Thoracic aorta (tissue), 2 donors: ENCODE measurements around the gene INO80D. TPM values are rescaled to one million over a fixed set of nuclear protein-coding genes. Genes with fewer than 3 reads are reported as not detected.
"Not testable (repeated sequence)": the region's sequence is repeated elsewhere in the genome, so short reads cannot be mapped to it uniquely, and the experiment has no call there.

ENCODE experiments used
- ATAC-seq: fragments of 150-250 bp; one replicate; pipeline ENCODE4 v1.8.0; 2017; ENCODE audit warnings: low read depth; ENCODE audit not compliant: insufficient number of reproducible peaks, low FRiP score
- DNase-seq: peaks from one replicate; pipeline ENCODE4 v3.0.0-alpha.2; 2020; ENCODE audit warnings: low spot score
- H3K27ac ChIP-seq, 2 donors: fragments of 200-600 bp; sonication (generic); 1 replicate in 1 of 2; 2 replicates in 1 of 2; pipeline ENCODE4 v1.5.1; 2016; ENCODE audit warnings: mild to moderate bottlenecking in 2 of 2, moderate library complexity in 2 of 2
- H3K27me3 ChIP-seq: fragments of 200-600 bp; sonication (generic); replicated peaks from 2 replicates; pipeline ENCODE4 v1.6.0; 2016; ENCODE audit warnings: mild to moderate bottlenecking; ENCODE audit not compliant: insufficient read depth
- H3K36me3 ChIP-seq: fragments of 200-600 bp; sonication (generic); one replicate; pipeline ENCODE4 v1.5.1; 2016
- H3K4me1 ChIP-seq, 2 donors: fragments of 200-600 bp; sonication (generic); 1 replicate in 1 of 2; 2 replicates in 1 of 2; pipeline versions ENCODE4 v1.5.1 to v1.6.0; 2016; ENCODE audit warnings: low read depth in 2 of 2, mild to moderate bottlenecking in 1 of 2; ENCODE audit not compliant: control insufficient read depth in 1 of 2
- H3K4me3 ChIP-seq: fragments of 200-600 bp; sonication (generic); 2 replicates; pipeline ENCODE4 v1.5.1; 2016; ENCODE audit warnings: mild to moderate bottlenecking
- H3K9me3 ChIP-seq: fragments of 200-600 bp; sonication (generic); 2 replicates; pipeline ENCODE4 v1.5.1; 2016
- total RNA-seq, 2 donors: library from RNA; depleted of rRNA; stranded (reverse); fragments of >200 nt; gene quantifications; one replicate each; pipeline versions ENCODE4 v1.1.0 to v1.2.3, GENCODE V29; 2016
- TF ChIP-seq, protein P1 (sequence below): fragments of 200-600 bp; sonication (generic); IDR thresholded peaks from one replicate; pipeline ENCODE4 v1.5.1; 2019; ENCODE audit warnings: antibody characterized with exemption

The INO80D gene
- total RNA-seq, 2 donors from 2014 or later: 24.4 to 25.5 TPM

DNA sequence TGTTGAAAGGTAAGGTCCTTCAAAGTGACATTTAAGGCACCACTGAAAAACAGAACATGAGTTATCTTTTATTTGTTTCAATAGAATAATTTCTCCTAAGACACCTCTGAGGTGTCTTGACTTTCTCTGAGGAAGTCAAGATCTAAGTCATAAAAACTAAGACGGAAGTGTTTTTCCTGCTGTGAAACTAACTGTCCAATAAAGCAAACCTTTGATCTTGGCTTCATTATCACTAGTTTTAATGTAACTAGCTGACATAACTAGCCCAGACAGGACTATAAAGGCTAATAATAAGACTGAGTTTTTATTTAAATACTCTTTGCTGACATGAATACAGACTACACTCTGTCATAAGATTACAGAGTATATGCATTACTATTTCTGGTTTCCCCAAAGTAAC is 36.6 kb downstream of the INO80D start:
- no peaks in the 10 kb centered on the region for H3K4me1 ChIP-seq
- H3K36me3 ChIP-seq: peaks cover 5% of the 10 kb centered on the region
- DNase-seq (no peak), ATAC-seq (no peak)
- no peak overlapping the region for H3K4me3 ChIP-seq
- no peaks in the 10 kb centered on the region for H3K27me3 ChIP-seq
- no peak overlapping the region for H3K27ac ChIP-seq
- TF ChIP-seq, protein P1, sequence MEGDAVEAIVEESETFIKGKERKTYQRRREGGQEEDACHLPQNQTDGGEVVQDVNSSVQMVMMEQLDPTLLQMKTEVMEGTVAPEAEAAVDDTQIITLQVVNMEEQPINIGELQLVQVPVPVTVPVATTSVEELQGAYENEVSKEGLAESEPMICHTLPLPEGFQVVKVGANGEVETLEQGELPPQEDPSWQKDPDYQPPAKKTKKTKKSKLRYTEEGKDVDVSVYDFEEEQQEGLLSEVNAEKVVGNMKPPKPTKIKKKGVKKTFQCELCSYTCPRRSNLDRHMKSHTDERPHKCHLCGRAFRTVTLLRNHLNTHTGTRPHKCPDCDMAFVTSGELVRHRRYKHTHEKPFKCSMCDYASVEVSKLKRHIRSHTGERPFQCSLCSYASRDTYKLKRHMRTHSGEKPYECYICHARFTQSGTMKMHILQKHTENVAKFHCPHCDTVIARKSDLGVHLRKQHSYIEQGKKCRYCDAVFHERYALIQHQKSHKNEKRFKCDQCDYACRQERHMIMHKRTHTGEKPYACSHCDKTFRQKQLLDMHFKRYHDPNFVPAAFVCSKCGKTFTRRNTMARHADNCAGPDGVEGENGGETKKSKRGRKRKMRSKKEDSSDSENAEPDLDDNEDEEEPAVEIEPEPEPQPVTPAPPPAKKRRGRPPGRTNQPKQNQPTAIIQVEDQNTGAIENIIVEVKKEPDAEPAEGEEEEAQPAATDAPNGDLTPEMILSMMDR: no peak
- H3K9me3 ChIP-seq: no peaks in the 10 kb centered on the region

DNA sequence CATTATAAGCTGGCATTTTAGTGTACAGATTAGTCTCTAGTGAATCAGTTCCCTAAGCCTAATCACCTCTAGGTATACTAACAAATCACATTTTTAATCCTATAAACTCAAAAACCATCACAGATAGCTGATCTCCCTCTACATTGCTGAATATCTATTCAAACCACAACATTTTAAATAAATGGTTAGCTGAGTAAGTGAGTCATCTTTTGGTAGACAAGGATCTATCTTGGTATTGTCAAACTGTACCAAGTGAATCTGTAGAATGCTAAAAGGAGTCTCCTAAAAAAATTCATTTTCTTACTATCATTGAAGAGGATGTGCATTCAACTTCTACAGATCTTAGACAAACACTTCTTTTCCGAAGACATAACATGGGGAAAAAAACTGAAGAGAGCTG is 40.7 kb downstream of the INO80D start:
- ATAC-seq: no peak
- Histone ChIP-seq H3K9me3 (no peaks in the 10 kb centered on the region), H3K4me3 (no peak overlapping the region), H3K4me1 (peaks cover 0 to 3% of the 10 kb centered on the region in 2 donors), H3K27me3 (no peaks in the 10 kb centered on the region), H3K36me3 (no peaks in the 10 kb centered on the region), H3K27ac (no peak overlapping the region)
- no peak for DNase-seq
- TF ChIP-seq, protein P1: no peak

DNA sequence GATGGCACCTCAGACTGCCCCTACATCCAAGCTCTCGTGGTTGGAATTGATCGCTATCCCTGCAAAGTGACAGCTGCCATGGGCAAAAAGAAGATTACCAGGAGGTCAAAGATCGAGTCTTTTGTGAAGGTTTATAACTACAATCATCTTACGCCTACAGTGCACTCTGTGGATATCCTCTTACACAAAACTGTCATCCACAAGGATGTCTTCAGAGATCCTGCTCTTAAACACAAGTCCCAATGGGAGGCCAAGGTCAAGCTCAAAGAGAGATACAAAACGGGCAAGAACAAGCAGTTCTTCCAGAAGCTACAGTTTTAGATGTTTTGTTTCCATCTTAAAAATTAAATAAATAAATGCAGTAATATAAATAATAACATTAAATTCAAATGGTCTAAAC is 45.4 kb downstream of the INO80D start:
- H3K36me3 ChIP-seq: no peaks in the 10 kb centered on the region
- H3K4me1 ChIP-seq: peaks cover 0 to 11% of the 10 kb centered on the region in 2 donors
- no peaks in the 10 kb centered on the region for H3K9me3 ChIP-seq
- no peak for DNase-seq
- no peaks in the 10 kb centered on the region for H3K27me3 ChIP-seq
- TF ChIP-seq, protein P1: no peak
- ATAC-seq: no peak
- no peak overlapping the region for H3K4me3 ChIP-seq
- H3K27ac ChIP-seq: no peak overlapping the region

DNA sequence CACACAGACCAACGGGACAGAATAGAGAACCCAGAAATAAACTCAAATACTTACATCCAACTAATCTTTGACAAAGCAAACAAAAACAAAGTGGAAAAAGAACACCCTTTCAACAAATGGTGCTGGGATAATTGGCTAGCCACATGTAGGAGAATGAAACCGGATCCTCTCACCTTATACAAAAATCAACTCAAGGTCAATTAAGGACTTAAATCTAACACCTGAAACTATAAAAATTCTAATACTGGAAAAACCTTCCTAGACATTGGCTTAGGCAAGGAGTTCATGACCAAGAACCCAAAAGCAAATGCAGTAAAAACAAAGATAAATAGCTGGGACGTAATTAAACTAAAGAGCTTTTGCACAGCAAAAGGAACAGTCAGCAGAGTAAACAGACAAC is 50.6 kb downstream of the INO80D start:
- H3K4me3 ChIP-seq, H3K9me3 ChIP-seq, H3K27ac ChIP-seq, ATAC-seq, H3K4me1 ChIP-seq, H3K27me3 ChIP-seq, DNase-seq: not testable (repeated sequence)
- peaks cover 13% of the 10 kb centered on the region for H3K36me3 ChIP-seq

DNA sequence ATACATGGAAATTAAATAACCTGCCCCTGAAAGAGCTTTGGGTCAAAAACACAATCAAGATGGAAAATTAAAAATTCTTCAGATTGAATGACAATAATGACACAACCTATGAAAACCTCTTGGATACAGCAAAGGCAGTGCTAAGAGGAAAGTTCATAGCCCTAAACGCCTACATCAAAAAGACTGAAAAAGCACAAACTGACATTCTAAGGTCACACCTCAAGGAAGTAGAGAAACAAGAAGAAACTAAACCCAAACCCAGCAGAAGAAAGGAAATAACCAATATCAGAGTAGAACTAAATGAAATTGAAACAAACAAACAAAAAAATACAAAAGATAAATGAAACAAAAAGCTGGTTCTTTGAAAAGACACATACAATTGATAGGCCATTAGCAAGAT is 52.5 kb downstream of the INO80D start:
- not testable (repeated sequence) for DNase-seq, ATAC-seq, H3K9me3 ChIP-seq, H3K27ac ChIP-seq, H3K4me1 ChIP-seq, H3K27me3 ChIP-seq, H3K4me3 ChIP-seq
- H3K36me3 ChIP-seq: peaks cover 13% of the 10 kb centered on the region

DNA sequence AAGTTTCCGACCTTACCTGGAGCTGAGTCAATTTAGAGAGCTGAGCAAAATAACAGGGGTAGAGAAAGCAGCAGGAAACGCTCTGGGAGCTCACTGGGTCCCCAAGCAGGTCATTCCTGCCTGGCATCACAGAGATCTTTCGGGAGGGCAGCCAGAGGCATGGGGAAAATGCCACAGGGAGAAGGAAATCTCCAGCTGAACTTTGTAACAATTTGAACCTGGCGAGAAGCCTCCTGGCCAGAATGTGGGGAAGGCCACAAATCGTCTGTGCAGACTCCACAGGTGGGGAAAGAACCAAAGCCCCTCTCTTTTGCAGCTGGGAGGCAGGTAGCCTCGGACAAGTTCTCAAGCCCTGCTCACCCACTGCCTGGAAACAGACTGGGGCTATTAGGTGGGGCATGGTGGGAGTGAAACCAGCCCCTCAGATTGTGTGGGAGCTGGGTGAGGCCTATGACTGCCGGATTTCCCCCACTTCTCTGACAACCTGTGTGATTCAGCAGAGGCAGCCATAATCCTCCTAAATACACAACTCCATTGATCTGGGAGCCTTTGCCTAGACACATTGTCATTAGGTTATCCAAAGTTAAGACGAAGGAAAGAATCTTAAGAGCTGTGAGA is 53.9 kb downstream of the INO80D start:
- Histone ChIP-seq H3K36me3 (peaks cover 13% of the 10 kb centered on the region), H3K27me3 (no peaks in the 10 kb centered on the region), H3K9me3 (no peaks in the 10 kb centered on the region), H3K27ac (no peak overlapping the region), H3K4me3 (no peak overlapping the region), H3K4me1 (no peaks in the 10 kb centered on the region)
- ATAC-seq (no peak), DNase-seq (no peak)
- TF ChIP-seq, protein P1: no peak
